NB4 (cell line): ENCODE results near the gene KRTAP4-8.
"Not testable (repeated sequence)": the region's sequence is repeated elsewhere in the genome, so short reads cannot be mapped to it uniquely, and the experiment has no call there.

Source experiments
- DNase-seq: peaks from one replicate; pipeline ENCODE4 v3.0.0; 2010; ENCODE audit warnings: low read depth
- H3K4me3 ChIP-seq: one replicate; pipeline ENCODE4 v1.5.1; 2011; ENCODE audit warnings: mild to moderate bottlenecking, low read depth, low read length, moderate library complexity
- MYC ChIP-seq: IDR thresholded peaks from 2 replicates; pipeline ENCODE4 v1.6.1; 2011; ENCODE audit warnings: low read depth, low read length
- POLR2A ChIP-seq: IDR thresholded peaks from 2 replicates; pipeline ENCODE4 v1.6.1; 2011; ENCODE audit warnings: mild to moderate bottlenecking; ENCODE audit not compliant: insufficient read length; ENCODE audit errors: extremely low read depth
- TF ChIP-seq, protein P1 (sequence below): IDR thresholded peaks from 2 replicates; pipeline ENCODE4 v1.6.1; 2011; ENCODE audit warnings: low read depth, low read length
- TF ChIP-seq, protein P2 (sequence below): IDR thresholded peaks from one replicate; pipeline ENCODE4 v1.5.1; 2012; ENCODE audit warnings: low read depth, low read length

KRTAP4-8 gene

DNA sequence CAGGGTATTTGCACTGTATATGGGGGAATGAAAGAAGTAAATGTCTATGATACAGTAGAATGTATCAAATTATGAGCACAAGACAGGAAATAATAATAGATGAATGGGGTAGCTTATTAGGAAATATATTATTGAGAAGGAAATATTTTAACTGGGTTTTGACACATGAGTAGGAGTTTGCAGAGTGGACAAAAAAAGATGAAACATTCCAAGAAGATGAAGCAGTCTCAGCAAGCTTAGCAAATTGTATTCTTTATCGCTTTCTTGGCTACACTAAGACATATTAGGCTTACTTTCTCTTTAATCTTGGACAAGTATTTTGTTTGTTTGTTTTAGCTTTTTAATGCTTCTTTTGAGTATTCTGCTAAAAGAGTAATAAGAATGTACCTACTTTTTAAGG is 6.0 kb upstream of the KRTAP4-8 start:
- no peak for DNase-seq
- no peak overlapping the region for H3K4me3 ChIP-seq
- TF ChIP-seq, protein P1, sequence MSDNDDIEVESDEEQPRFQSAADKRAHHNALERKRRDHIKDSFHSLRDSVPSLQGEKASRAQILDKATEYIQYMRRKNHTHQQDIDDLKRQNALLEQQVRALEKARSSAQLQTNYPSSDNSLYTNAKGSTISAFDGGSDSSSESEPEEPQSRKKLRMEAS, result no peak
- TF ChIP-seq MYC (no peak), POLR2A (no peak)
- TF ChIP-seq, protein P2, sequence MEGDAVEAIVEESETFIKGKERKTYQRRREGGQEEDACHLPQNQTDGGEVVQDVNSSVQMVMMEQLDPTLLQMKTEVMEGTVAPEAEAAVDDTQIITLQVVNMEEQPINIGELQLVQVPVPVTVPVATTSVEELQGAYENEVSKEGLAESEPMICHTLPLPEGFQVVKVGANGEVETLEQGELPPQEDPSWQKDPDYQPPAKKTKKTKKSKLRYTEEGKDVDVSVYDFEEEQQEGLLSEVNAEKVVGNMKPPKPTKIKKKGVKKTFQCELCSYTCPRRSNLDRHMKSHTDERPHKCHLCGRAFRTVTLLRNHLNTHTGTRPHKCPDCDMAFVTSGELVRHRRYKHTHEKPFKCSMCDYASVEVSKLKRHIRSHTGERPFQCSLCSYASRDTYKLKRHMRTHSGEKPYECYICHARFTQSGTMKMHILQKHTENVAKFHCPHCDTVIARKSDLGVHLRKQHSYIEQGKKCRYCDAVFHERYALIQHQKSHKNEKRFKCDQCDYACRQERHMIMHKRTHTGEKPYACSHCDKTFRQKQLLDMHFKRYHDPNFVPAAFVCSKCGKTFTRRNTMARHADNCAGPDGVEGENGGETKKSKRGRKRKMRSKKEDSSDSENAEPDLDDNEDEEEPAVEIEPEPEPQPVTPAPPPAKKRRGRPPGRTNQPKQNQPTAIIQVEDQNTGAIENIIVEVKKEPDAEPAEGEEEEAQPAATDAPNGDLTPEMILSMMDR, result no peak

DNA sequence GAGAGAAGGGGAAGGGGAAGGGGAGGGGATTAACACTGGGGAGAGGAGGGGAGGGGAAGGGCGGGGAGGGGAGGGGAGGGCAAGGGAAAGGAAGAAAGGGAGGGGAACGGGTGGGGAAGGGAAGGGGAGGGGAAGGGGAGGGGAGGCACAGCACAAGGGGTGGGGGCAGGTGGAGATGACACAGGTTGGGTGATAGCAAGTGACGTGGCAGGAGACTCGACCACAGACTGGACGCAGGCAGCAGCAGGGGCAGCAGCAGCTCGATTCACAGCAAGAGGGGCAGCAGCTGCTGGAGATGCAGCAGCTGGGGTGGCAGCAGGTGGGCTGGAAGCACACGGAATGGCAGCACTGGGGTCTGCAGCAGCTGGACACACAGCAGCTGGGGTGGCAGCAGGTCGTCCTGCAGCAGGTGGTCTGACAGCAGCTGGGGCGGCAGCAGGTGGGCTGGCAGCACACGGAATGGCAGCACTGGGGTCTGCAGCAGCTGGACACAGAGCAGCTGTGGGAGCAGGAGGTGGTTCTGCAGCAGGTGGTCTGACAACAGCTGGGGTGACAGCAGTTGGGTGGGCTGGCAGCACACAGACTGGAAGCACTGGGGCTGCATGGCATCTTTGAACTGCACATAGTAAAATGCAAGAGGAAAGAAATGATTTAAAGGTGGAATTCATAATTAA is 3.8 kb upstream of the KRTAP4-8 start, which contains the start of gene KRTAP4-16:
Gene KRTAP4-16, minus strand, starts transcription at position 624 of the 674 bp plus-strand sequence. Its CDS starts 0 bp downstream, at position 624.
- no peak within 1 kb of the TSS for H3K4me3 ChIP-seq
- TF ChIP-seq POLR2A, result no peak
- TF ChIP-seq, protein P2, result no peak
- TF ChIP-seq, protein P1, result no peak
- no peak for TF ChIP-seq MYC
- DNase-seq, result no peak

DNA sequence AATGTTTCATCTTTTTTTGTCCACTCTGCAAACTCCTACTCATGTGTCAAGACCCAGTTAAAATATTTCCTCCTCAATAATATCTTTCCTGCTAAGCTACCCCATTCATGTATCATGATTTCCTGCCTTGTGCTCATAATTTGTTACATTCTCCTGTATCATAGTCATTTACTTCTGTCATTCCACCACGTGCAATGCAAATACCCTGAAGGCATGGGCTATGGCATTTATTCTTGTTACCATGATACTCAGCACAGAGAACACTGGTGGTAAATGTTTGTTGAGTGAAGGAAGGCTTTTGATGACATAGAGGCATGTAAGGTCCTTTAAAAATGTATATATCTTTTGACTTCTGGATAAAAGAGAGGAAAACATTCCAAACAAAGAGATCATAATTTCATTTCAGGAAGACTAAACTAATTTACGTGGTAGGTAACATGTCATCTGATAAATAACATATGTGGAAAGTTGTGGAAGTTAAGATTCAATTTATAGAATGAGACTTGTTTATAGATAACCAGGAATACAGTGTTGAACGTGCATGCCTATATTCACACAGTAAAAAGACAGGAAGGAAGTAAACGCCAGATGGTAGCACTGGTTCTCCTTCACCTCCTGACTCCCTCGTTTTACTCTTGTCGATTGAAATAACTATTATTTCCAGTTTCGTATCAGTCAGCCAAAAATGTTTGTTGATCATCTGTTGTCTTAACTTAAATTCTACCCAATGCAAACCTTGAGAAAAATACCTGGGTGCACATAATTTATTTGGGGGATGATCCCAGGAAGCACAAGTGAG is 1.9 kb upstream of the KRTAP4-8 start:
- not testable (repeated sequence) for DNase-seq, H3K4me3 ChIP-seq

GRCh38 chr17:41098481-41098880 is 539 bp upstream of the KRTAP4-8 start:
- DNase-seq, result no peak

GRCh38 chr17:41096055-41096454 is 1.9 kb downstream of the KRTAP4-8 start:
- DNase-seq, result no peak
- no peak overlapping the region for H3K4me3 ChIP-seq
- TF ChIP-seq MYC, result no peak
- TF ChIP-seq, protein P1, result no peak
- TF ChIP-seq, protein P2, result no peak
- TF ChIP-seq POLR2A, result no peak

More at GRCh38 chr17:41098481-41098880, 539 bp upstream of the KRTAP4-8 start:
- TF ChIP-seq, protein P2, result no peak
- TF ChIP-seq MYC, result no peak
- TF ChIP-seq, protein P1, result no peak
- TF ChIP-seq POLR2A, result no peak
- H3K4me3 ChIP-seq, result no peak overlapping the region

DNA sequence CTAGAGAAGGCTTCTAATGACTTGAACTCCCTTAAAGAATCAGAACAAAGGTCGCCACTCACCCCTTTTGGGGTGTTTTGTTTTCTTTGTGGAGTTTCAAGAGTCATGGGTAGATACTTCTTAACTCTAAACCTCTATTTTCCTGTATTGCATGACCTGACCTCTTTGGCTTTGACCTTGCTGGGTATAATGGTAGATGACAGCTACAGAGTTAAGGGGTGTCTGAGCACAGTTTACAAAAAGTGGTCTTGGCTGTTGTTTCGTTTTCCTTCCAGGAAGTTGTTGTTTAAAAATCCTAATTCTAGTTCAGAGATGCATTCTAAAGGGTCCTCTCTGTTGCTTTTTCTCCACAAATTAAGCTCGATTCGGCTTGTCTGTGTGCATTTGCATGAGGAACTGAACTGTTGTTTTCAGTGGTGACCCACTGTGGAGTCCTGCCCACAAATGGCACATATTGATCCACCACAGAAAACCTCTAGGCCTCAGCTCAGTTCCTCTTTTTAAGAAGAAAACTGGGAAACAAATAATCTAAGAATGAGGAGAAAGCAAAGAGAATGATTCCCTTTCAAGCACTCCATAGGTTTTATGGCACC is 9.1 kb downstream of the KRTAP4-8 start:
- H3K4me3 ChIP-seq, DNase-seq: not testable (repeated sequence)

DNA sequence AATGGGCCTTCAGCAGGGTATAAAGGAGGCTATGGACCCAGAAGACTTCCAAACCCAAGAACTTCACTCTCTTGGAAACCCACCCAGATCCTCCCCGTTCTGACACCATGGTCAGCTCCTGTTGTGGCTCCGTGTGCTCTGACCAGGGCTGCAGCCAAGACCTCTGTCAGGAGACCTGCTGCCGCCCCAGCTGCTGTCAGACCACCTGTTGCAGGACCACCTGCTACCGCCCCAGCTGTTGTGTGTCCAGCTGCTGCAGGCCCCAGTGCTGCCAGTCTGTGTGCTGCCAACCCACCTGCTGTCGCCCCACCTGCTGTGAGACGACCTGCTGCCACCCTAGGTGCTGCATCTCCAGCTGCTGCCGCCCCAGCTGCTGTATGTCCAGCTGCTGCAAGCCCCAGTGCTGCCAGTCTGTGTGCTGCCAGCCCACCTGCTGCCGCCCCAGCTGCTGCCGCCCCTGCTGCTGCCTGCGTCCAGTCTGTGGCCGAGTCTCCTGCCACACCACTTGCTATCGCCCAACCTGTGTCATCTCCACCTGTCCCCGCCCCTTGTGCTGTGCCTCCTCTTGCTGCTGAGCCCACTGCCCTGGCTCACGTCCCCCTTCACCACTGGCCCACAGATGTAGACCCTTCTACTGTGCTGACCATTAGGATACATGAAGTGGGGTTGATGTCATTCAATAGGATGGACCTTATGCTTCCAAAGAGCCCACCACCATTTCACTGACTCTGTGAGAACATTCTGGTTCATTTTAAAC is 13.7 kb downstream of the KRTAP4-8 start, which contains the start of gene KRTAP4-7:
Gene KRTAP4-7, plus strand, starts transcription at position 51 of the 757 bp plus-strand sequence. Its CDS starts 57 bp downstream, at position 108.
- not testable (repeated sequence) for DNase-seq, H3K4me3 ChIP-seq

GRCh38 chr17:41083427-41083826 is 14.5 kb downstream of the KRTAP4-8 start:
- not testable (repeated sequence) for H3K4me3 ChIP-seq, DNase-seq
